HG03060 (cell line): Measurements from ENCODE around the gene ANKRD7.
"Not testable (repeated sequence)": the region's sequence is repeated elsewhere in the genome, so short reads cannot be mapped to it uniquely, and the experiment has no call there.

Source experiments
- ATAC-seq: cut with Tn5 transposase; IDR thresholded peaks from one replicate; pipeline ENCODE4 v1.9.1; 2021; ENCODE audit warnings: low read depth, moderate number of reproducible peaks; ENCODE audit not compliant: unreplicated experiment

Gene ANKRD7

DNA sequence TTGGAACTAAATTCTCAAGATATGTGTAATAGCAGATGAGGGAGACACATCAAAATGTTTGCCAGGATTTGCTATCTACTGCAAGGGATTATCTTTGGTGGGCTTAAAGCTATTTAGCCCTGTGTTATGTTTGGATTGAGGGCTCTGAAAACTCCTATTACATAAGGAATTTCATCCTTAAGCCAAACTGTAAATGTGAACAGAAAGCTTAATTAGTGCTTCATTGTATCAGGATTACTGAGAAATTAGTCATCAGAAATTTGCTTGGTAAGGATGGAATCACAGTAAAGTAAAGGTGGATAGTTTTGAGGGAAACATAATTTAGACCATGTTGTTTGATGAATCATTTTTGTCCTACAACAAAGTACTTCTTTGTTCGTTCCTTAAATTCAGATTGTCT is 8.3 kb downstream of the ANKRD7 start:
- no peak for ATAC-seq

DNA sequence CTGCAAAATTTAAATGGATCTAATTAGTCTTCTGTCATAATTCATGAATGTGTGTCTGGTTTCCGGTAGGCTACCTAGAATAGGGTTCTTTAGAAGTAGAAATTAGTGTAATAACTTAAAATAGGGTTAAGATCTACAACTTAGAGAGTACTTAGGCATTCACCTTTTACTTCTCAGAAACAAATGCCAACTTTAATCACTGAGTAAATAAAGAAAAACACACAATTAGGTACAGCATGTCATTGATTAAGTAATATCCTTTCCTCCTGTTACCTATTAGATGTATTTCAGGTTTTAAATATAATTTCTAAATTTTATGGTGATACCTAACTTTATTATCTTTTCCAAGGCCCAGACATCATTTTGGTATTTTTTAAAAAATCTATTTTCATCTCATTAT is 9.3 kb downstream of the ANKRD7 start:
- no peak for ATAC-seq

DNA sequence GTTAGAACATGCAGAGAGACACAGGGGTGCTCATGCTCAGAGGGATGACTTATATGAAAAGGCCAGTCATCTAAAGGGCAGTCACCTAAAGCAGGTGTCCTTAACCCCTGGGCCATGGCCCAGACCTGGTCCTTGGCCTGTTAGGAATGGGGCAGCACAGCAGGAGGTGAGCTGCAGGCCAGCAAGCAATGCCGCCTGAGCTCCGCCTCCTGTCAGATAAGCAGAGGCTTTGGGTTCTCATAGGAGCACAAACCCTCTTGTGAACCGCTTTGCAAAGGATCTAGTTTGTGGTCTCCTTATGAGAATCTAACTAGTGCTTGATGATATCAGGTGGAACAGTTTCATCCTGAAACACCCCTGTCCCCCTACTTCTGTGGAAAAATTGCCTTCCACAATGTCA is 14.5 kb downstream of the ANKRD7 start:
- ATAC-seq = no peak

DNA sequence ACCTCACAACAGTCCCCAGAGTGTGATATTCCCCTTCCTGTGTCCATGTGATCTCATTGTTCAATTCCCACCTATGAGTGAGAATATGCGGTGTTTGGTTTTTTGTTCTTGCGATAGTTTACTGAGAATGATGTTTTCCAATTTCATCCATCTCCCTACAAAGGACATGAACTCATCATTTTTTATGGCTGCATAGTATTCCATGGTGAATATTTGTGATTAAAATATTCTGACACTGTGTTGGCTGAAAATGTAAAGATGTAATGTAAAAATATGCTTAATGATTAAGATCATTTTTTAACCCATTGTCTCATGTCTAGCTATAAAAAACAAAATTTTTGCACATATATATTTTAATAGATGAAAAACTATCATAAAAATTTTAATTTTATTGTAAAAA is 15.8 kb downstream of the ANKRD7 start:
- ATAC-seq = not testable (repeated sequence)

DNA sequence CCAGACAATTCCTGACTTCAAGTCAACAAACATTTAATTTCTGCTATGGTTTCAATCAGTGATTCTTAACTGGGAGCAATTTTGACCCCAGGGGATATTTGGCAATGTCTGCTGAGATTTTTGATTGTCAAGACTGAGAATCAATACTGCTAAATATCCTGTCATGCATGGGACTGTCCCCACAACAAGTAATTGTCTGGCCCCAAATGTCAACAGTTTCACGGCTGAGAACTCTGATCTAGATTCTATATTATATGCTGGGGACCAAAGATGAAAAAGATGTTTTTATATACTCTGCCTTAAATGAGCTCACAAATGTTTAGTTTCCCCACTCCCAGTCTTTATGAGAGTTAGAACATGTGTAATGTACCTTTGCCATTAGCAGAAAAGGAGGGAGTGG is 19.2 kb downstream of the ANKRD7 start:
- ATAC-seq = no peak

DNA sequence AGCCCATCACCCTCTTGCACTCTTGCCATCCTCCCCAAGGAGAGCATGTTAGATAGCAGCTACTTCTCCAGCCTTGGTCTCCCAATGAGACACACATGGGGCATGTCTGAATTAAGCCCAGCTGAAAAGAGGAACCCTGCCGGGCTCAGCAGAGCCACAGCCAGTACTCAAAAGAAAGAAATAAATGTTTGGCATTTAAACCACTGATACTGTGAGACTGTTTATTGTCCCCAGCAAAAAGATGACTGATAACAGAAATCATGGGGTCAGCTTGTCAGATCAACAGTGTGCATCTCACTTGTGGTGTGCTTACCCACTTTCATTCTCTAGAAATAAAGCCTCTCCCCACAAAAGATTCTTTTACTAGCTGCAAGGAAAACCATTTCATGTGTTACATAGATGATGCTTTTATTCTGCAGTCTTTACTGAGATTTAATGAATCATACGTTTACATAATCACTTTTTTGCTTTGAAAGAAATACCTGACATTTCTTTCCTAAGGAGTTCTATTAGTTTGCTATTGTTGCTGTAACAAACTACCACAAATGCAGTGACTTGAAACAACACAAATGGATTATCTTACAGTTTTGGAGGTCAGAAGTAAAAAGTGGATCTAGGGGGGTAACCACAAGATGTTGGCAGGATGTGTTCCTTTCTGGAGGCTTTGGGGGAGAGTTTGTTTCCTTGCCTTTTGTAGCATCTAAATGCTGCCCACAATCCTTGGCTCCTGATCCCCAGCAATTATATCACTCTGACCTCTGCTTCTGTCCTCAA is 20.9 kb downstream of the ANKRD7 start:
- ATAC-seq = peak; percentile 81

DNA sequence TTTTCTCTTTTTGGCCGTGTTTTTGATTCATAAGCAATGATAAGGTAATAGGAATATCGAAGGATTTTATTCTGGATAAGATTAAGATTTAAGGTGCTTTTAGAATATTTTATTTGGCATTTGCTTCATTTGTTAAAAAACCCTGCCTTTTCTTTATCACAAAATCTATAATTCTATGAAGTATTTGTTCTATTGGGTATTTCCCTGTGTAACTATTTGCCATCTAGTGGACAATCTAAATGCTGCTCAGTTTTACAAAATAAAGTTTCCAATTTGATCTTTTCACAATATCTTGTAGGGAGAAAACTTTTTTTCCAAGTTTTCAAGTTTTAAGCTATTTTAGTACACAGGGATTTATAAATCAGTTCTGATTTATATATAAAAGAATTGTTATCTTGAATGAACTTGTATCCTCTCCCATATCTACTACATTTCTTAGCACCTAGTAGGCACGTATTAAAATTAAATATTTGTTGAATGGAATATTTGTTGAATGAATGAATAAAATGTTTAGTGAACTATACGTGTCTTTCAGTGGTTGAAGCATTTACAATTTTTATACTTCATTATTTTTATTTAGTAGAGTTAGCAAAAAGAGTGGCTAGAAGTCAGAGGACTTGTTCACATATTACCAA is 26.5 kb downstream of the ANKRD7 start:
- no peak for ATAC-seq

DNA sequence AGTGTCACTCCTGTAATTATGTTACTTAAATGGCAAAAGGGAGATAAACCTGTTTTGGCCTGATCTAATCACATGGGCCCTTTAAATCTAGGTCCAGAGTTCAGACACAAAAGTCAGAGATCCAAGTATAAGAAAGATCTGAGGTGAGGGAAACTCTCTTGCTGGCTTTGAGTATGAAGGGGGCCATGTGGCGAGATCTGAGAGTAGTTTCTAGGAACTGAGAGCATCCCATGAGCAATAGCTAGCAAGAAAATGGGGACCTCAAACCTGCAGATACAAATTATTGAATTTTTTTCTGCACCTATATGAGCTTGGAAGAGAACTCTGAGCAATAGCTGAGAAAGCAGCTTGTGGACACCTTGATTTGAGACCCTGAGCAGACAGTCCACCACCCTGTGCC is 27.6 kb downstream of the ANKRD7 start:
- no peak for ATAC-seq

DNA sequence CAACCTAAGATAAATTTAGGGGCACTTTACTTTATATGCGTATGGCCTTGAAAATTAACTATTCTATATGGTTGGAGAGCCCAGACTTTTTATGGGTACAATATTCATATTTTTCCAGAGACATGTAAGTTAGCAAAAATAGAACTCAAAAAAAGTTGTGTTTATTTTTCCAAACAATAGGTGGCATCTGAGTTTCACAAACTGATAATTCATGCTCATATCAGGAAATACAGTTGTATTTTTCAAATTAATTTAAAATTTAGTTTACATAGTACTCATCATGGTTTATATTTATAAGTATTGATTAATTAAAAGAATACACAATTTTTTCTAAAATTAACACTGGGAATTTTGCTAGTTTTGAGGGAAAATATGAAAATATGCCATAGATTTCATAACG is 34.6 kb downstream of the ANKRD7 start:
- no peak for ATAC-seq

DNA sequence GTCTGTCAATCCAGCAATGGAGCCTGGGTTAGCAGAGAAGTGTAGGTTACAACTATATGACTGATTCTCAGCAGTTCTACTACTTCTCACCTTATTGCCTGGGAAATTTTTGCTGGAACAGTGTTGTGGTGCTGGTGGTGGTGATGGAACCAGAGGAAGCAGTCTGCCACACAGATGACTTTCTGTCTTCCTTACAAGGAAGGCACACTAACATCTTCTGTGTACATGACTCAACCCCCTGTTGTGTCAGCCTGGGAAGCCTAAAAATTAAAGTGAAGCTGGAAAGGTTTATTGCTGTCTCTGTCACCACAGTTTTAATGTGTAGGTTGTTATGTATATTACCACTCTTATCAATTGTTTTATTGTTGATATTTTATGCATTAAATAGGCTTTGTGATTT is 40.3 kb downstream of the ANKRD7 start:
- ATAC-seq = no peak

DNA sequence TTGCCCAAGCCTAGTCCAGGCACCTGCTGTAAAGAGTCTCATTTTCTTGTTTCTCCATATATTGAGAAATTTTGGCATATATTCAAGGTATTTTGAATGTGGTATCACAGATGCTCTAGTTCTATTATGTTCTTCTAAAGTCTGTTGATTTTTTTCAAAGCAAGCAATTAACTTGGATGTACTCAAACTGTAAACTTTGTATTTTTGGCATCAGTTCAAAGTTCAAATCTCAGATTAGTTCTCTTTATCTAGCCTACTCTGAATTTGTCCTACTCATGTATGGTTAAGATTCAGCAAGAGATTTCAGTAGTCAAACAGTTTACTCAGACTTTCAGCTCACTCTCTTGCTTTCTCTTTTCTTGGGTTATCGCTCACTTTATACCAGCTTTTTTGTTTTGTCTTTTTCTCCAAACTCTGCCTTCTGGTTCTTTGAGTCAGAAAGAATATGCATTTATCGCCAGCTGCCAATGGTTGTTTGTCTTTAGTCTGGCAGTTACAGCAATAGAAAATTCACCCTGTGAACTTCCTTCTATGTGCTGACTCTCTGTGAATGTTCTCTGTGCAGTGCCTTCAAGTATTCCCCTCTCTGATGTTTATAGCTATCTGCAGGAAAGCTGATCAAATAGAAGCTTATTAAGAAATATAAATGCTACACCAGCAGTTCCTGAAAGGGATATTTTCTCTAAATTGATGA is 56.0 kb downstream of the ANKRD7 start:
- ATAC-seq = no peak

DNA sequence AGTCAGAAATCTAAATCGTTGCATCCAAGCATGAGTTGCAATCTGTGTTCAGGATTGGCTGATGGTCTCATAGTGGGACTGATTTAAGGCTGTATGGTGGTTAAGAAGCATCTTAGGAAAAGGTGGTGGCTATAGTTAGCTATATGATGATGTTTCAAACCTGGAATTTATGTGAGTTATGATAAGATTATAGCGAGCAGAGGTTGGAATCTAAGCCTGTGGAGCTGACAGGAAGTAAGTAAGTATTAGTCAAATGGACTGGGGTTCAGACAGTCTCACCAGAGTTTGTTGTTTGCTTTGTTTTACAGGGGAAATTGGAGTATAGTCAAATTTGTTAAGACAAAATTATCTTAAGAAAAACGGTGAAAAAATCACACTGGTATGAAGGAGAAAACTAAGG is 56.7 kb downstream of the ANKRD7 start:
- no peak for ATAC-seq

DNA sequence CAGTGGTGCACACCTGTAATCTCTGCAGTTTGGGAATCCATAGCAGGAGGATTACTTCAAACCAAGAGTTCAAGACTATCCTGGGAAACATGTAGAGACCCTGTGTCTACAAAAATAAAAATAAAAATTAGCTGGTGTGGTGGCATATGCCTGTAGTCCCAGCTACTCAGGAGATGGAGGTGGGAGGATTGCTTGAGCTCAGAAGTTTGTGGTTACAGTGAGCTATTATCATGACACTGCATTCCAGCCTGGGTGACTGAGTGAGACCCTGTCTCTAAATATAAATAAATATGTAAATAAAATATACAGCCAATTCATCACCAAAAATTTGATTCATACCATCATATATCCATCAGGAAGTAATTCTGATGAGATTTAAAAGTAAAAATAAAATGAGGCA is 60.9 kb downstream of the ANKRD7 start:
- no peak for ATAC-seq

DNA sequence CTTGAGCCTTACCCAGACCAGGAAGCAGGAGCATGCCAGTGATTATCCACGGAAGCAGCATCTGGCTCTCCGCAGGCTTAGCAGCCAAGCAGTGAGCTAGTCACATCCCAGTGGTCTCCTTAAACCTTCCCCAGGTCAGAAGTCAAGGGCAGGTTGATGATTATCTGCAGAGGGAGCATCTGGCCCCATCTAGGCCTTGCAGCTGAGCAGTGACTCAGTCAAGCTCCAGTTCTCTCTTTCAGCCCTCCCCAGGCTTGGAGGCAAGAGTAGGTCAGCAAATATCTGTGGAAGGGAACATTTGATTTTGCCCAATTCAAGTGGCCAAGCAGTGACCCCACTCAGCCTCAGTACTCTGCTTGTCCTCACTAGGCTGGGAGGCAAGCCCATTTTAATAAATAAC is 61.6 kb downstream of the ANKRD7 start:
- ATAC-seq = no peak

DNA sequence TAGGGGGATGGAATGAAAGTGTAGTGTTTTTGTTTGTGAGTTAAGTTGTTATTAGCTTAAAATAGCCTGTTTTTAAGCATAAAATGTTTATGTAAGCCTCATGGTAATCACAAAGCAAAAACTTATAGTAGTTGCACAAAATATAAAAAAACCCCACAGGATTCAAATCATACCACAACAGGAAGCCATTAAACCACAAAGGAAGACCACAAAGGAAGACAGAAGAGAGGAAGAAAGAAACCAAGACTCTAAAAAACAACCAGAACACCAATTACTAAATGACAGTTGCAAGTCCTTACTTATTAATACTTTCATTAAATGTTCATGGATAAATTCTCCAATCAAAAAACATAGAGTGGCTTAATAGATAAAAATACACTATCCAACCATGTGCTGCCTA is 63.6 kb downstream of the ANKRD7 start:
- ATAC-seq = peak; percentile 50

DNA sequence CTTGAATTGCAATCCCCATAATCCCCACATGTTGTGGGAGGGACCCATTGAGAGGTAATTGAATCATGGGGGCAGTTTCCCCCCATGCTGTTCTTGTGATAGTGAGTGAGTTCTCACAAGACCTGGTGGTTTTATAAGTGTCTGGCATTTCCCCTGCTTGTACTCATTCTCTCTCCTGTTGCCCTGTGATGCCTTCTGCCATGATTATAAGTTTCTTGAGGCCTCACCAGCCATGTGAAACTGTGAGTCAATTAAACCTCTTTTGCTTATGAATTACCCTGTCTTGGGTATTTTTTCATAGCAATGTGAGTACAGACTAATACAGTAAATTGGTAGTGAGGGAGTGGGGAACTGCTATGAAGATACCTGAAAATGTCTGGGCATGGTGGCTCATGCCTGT is 65.0 kb downstream of the ANKRD7 start:
- ATAC-seq = no peak
